Measurements from ENCODE around the gene DNTT.

DNA sequence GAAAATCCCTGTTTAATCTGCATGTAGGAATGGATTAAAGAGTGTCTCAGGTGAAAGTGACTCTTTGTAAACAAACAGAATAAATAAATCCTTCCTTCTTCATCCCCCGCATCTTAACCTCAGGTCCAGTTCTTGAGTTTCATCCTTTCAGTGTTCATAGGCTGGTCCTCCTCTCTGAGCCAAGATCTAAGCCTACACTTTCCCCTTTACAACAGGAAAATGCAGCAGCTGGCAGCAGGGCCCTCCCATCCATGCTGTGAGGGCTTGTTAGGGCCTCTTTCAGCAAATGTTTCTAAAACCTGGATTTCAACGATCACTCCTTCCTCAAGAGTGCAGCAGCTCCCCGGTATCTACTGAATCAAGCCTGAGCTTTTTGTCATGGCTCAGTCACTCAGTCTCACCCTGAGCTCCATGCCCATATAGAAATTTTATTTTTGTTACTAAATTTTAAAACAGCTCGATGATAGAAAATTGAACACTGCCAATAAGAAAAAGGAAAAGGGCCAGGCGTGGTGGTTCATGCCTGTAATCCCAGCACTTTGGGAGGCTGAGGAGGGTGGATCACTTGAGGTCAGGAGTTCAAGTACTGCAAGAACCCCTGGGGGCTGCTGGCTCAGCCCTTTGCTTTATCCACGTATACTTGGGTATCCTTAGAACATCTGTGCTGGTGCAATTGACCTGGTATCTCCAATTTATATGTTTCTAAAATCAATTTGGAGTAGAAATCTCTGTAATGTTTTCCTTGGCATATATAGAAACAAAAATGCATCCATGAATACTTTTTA, 48.5 kb upstream of the DNTT start:
- TF ChIP-seq EP300 (IDR thresholded peaks at IDR 0.05), result no peak
- TF ChIP-seq, protein P1, sequence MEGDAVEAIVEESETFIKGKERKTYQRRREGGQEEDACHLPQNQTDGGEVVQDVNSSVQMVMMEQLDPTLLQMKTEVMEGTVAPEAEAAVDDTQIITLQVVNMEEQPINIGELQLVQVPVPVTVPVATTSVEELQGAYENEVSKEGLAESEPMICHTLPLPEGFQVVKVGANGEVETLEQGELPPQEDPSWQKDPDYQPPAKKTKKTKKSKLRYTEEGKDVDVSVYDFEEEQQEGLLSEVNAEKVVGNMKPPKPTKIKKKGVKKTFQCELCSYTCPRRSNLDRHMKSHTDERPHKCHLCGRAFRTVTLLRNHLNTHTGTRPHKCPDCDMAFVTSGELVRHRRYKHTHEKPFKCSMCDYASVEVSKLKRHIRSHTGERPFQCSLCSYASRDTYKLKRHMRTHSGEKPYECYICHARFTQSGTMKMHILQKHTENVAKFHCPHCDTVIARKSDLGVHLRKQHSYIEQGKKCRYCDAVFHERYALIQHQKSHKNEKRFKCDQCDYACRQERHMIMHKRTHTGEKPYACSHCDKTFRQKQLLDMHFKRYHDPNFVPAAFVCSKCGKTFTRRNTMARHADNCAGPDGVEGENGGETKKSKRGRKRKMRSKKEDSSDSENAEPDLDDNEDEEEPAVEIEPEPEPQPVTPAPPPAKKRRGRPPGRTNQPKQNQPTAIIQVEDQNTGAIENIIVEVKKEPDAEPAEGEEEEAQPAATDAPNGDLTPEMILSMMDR (IDR thresholded peaks at IDR 0.05), result no peak

All from sigmoid colon (tissue), 4 donors.